ENCODE data around the gene PEMT. TPM values are rescaled to one million over a fixed set of nuclear protein-coding genes. Genes with fewer than 3 reads are reported as not detected.

Gene PEMT
- total RNA-seq, 2 donors from 2014 or later = 38.3 to 52.7 TPM

DNA sequence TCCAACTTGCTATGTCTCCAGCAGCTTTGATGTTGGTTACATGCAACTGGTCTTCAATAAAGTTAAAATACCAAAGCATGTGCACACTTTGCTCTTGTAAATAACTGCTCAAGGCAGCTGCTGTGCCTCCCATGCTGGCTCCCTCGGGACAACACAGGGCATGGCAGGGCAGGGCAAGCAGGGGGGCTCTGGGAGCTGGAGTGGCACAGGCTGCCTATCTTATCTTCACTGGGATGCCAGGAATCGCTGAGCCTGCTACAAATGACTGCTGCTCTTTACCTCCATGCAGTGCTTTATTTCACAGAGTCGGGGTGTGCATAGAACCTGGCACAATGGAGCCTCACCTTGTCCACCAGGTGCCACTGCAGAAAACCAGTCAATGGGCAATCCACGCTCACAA lies 21.8 kb downstream of the PEMT start:
- Mint-ChIP-seq H3K27ac (no peak overlapping the region), H3K36me3 (ENCODE audit: low read depth) (peaks cover 4% of the 10 kb centered on the region), H3K9me3 (no peaks in the 10 kb centered on the region), H3K4me3 (no peak overlapping the region), H3K27me3 (ENCODE audit: insufficient read depth) (no peaks in the 10 kb centered on the region), H3K4me1 (peaks cover 3% of the 10 kb centered on the region)
- WGBS, 2 experiments (ENCODE audit: insufficient coverage in 1 of 2, insufficient read length in 1 of 2) = 91 to 97% methylated on average over 4 of the region's 4 CpGs
- H3K9me3 ChIP-seq (ENCODE audit: control insufficient read depth, low read length) = no peaks in the 10 kb centered on the region
- H3K36me3 ChIP-seq (ENCODE audit: control insufficient read depth, insufficient read depth, low read length) = no peaks in the 10 kb centered on the region
- TF ChIP-seq, protein P1, sequence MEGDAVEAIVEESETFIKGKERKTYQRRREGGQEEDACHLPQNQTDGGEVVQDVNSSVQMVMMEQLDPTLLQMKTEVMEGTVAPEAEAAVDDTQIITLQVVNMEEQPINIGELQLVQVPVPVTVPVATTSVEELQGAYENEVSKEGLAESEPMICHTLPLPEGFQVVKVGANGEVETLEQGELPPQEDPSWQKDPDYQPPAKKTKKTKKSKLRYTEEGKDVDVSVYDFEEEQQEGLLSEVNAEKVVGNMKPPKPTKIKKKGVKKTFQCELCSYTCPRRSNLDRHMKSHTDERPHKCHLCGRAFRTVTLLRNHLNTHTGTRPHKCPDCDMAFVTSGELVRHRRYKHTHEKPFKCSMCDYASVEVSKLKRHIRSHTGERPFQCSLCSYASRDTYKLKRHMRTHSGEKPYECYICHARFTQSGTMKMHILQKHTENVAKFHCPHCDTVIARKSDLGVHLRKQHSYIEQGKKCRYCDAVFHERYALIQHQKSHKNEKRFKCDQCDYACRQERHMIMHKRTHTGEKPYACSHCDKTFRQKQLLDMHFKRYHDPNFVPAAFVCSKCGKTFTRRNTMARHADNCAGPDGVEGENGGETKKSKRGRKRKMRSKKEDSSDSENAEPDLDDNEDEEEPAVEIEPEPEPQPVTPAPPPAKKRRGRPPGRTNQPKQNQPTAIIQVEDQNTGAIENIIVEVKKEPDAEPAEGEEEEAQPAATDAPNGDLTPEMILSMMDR (conservative IDR thresholded peaks at IDR 0.05) = no peak
- no peak overlapping the region for H3K9ac ChIP-seq (ENCODE audit: extremely low read depth, low read length, poor library complexity, severe bottlenecking)
- H3K27me3 ChIP-seq (ENCODE audit: control insufficient read depth, insufficient read depth, low read length, poor library complexity, severe bottlenecking) = no peaks in the 10 kb centered on the region
- H3K27ac ChIP-seq (ENCODE audit: low read depth, low read length) = no peak overlapping the region
- no peaks in the 10 kb centered on the region for H3K4me1 ChIP-seq (ENCODE audit: control insufficient read depth, insufficient read depth, low read length)
- H3K4me3 ChIP-seq (ENCODE audit: low read length) = no peak overlapping the region
- no peak for DNase-seq

DNA sequence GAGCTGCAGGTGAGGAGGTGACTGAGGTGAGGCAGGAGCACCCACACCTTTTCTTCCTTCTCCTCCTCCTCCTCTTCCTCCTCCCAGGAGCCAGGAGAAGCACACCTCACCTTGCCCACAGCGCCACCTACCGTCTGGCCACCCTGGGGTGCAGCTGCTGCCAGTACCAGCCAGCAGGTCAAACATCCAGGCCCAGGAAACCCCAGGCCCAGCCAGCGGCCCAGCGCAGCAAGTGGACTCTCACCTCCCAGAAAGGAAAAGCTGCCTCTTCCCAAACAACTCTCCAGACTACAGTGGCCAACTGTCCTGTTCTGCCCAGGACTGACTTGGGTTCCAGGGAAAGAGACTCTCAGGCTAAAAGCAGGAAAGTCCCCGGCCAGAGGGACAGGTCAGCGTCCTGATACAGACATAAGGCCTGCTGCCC lies 22.7 kb downstream of the PEMT start:
- DNase-seq = peak; percentile 99
- Mint-ChIP-seq H3K9me3 (no peaks in the 10 kb centered on the region), H3K27ac (peak overlapping the region; percentile 61), H3K36me3 (ENCODE audit: low read depth) (peaks cover 4% of the 10 kb centered on the region), H3K4me3 (no peak overlapping the region), H3K27me3 (ENCODE audit: insufficient read depth) (no peaks in the 10 kb centered on the region), H3K4me1 (peaks cover 3% of the 10 kb centered on the region)
- no peak overlapping the region for H3K4me3 ChIP-seq (ENCODE audit: low read length)
- no peaks in the 10 kb centered on the region for H3K27me3 ChIP-seq (ENCODE audit: control insufficient read depth, insufficient read depth, low read length, poor library complexity, severe bottlenecking)
- no peak overlapping the region for H3K27ac ChIP-seq (ENCODE audit: low read depth, low read length)
- H3K9ac ChIP-seq (ENCODE audit: extremely low read depth, low read length, poor library complexity, severe bottlenecking) = no peak overlapping the region
- TF ChIP-seq, protein P1 (conservative IDR thresholded peaks at IDR 0.05) = peak; percentile 92
- H3K9me3 ChIP-seq (ENCODE audit: control insufficient read depth, low read length) = no peaks in the 10 kb centered on the region
- 59 to 93% methylated on average over 3 to 6 of the region's 6 CpGs for WGBS, 2 experiments (ENCODE audit: insufficient coverage in 1 of 2, insufficient read length in 1 of 2)
- no peaks in the 10 kb centered on the region for H3K36me3 ChIP-seq (ENCODE audit: control insufficient read depth, insufficient read depth, low read length)
- no peaks in the 10 kb centered on the region for H3K4me1 ChIP-seq (ENCODE audit: control insufficient read depth, insufficient read depth, low read length)

DNA sequence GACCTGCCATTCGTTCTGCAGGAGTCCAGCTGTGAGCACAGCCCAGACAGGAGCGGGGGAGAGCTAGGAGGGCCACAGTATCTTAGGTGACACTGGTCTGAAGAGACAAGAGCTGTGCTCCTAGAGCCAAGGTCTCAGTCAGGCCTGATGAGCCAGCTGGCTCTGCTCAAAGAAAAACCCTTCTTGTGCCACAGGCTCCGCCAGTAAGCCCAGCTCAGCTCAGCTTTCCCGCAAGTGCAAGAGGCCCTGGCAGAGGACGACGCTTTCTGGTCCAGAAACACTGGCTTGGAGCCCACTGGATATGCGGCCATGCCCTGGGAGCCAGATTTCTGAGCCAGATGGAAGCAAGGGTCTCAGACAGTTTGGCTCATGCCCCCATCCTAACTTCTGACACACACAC lies 23.9 kb downstream of the PEMT start:
- Histone ChIP-seq H3K9me3 (ENCODE audit: control insufficient read depth, low read length) (no peaks in the 10 kb centered on the region), H3K9ac (ENCODE audit: extremely low read depth, low read length, poor library complexity, severe bottlenecking) (no peak overlapping the region), H3K4me1 (ENCODE audit: control insufficient read depth, insufficient read depth, low read length) (no peaks in the 10 kb centered on the region), H3K4me3 (ENCODE audit: low read length) (no peak overlapping the region), H3K27ac (ENCODE audit: low read depth, low read length) (no peak overlapping the region), H3K36me3 (ENCODE audit: control insufficient read depth, insufficient read depth, low read length) (no peaks in the 10 kb centered on the region), H3K27me3 (ENCODE audit: control insufficient read depth, insufficient read depth, low read length, poor library complexity, severe bottlenecking) (no peaks in the 10 kb centered on the region)
- Mint-ChIP-seq H3K4me1 (peaks cover 3% of the 10 kb centered on the region), H3K27ac (peak overlapping the region; percentile 39), H3K36me3 (ENCODE audit: low read depth) (peaks cover 4% of the 10 kb centered on the region), H3K9me3 (no peaks in the 10 kb centered on the region), H3K27me3 (ENCODE audit: insufficient read depth) (no peaks in the 10 kb centered on the region), H3K4me3 (no peak overlapping the region)
- TF ChIP-seq, protein P1 (conservative IDR thresholded peaks at IDR 0.05) = no peak
- WGBS, 2 experiments (ENCODE audit: insufficient coverage in 1 of 2, insufficient read length in 1 of 2) = 82 to 89% methylated on average over 6 to 7 of the region's 7 CpGs
- no peak for DNase-seq
